KOPT-K1 (cell line): ENCODE data around the gene CEMIP2.
"Not testable (repeated sequence)": the region's sequence is repeated elsewhere in the genome, so short reads cannot be mapped to it uniquely, and the experiment has no call there.

Source experiments
- H3K27ac ChIP-seq: fragments of 200-600 bp; sonication (generic); 2 replicates; pipeline ENCODE4 v1.5.1; 2016; ENCODE audit warnings: antibody characterized with exemption, mild to moderate bottlenecking, low read depth, low read length; ENCODE audit not compliant: poor library complexity, severe bottlenecking
- H3K36me3 ChIP-seq: fragments of 200-600 bp; sonication (generic); 2 replicates; pipeline ENCODE4 v1.5.1; 2017; ENCODE audit warnings: antibody characterized with exemption, mild to moderate bottlenecking, low read length, moderate library complexity; ENCODE audit not compliant: insufficient read depth
- H3K9me3 ChIP-seq: fragments of 200-600 bp; sonication (generic); 2 replicates; pipeline ENCODE4 v1.5.1; 2017; ENCODE audit warnings: antibody characterized with exemption, low read length, mild to moderate bottlenecking; ENCODE audit not compliant: insufficient read depth, poor library complexity, severe bottlenecking

Gene CEMIP2

GRCh38 chr9:71721855-71722254 lies 46.5 kb downstream of the CEMIP2 start:
- H3K9me3 ChIP-seq: no peaks in the 10 kb centered on the region
- no peak overlapping the region for H3K27ac ChIP-seq

GRCh38 chr9:71719562-71719961 lies 48.8 kb downstream of the CEMIP2 start:
- H3K27ac ChIP-seq: no peak overlapping the region
- H3K36me3 ChIP-seq: no peaks in the 10 kb centered on the region
- no peaks in the 10 kb centered on the region for H3K9me3 ChIP-seq

More at GRCh38 chr9:71721855-71722254, 46.5 kb downstream of the CEMIP2 start:
- H3K36me3 ChIP-seq: no peaks in the 10 kb centered on the region

- H3K9me3 ChIP-seq: no peaks in the 10 kb centered on the region
- H3K36me3 ChIP-seq: no peaks in the 10 kb centered on the region
- H3K27ac ChIP-seq: no peak overlapping the region
Observed at GRCh38 chr9:71719088-71719487, 49.2 kb downstream of the CEMIP2 start.

GRCh38 chr9:71716138-71716909 lies 52.0 kb downstream of the CEMIP2 start:
- no peaks in the 10 kb centered on the region for H3K9me3 ChIP-seq
- H3K27ac ChIP-seq: no peak overlapping the region
- H3K36me3 ChIP-seq: peaks cover 7% of the 10 kb centered on the region

GRCh38 chr9:71710856-71711255 lies 57.5 kb downstream of the CEMIP2 start:
- H3K36me3 ChIP-seq: peaks cover 7% of the 10 kb centered on the region
- no peak overlapping the region for H3K27ac ChIP-seq
- no peaks in the 10 kb centered on the region for H3K9me3 ChIP-seq

GRCh38 chr9:71710201-71710600 lies 58.1 kb downstream of the CEMIP2 start:
- peaks cover 7% of the 10 kb centered on the region for H3K36me3 ChIP-seq
- no peaks in the 10 kb centered on the region for H3K9me3 ChIP-seq
- H3K27ac ChIP-seq: no peak overlapping the region

- Histone ChIP-seq H3K36me3 (peaks cover 7% of the 10 kb centered on the region), H3K9me3 (no peaks in the 10 kb centered on the region), H3K27ac (no peak overlapping the region)
Observed at GRCh38 chr9:71709384-71709783, 58.9 kb downstream of the CEMIP2 start.

GRCh38 chr9:71706176-71706575 lies 62.1 kb downstream of the CEMIP2 start:
- Histone ChIP-seq H3K27ac (no peak overlapping the region), H3K36me3 (no peaks in the 10 kb centered on the region; the same call in 1 of the 2 replicates), H3K9me3 (no peaks in the 10 kb centered on the region)

- no peaks in the 10 kb centered on the region; the same call in 1 of the 2 replicates for H3K36me3 ChIP-seq
- no peaks in the 10 kb centered on the region for H3K9me3 ChIP-seq
- no peak overlapping the region for H3K27ac ChIP-seq
Observed at GRCh38 chr9:71704796-71705195, 63.5 kb downstream of the CEMIP2 start.

GRCh38 chr9:71703172-71703872 lies 65.0 kb downstream of the CEMIP2 start:
- H3K9me3 ChIP-seq: no peaks in the 10 kb centered on the region
- H3K27ac ChIP-seq: no peak overlapping the region
- no peaks in the 10 kb centered on the region; the same call in 1 of the 2 replicates for H3K36me3 ChIP-seq

GRCh38 chr9:71697882-71698281 lies 70.4 kb downstream of the CEMIP2 start:
- Histone ChIP-seq H3K36me3 (0 out of 2 replicates have a peak, but pooled peaks cover 7% of the 10 kb centered on the region), H3K27ac (no peak overlapping the region), H3K9me3 (no peaks in the 10 kb centered on the region)

- H3K27ac ChIP-seq: no peak overlapping the region
- H3K36me3 ChIP-seq: 0 out of 2 replicates have a peak, but pooled peaks cover 7% of the 10 kb centered on the region
- H3K9me3 ChIP-seq: no peaks in the 10 kb centered on the region
Observed at GRCh38 chr9:71694332-71694731, 74.0 kb downstream of the CEMIP2 start.

GRCh38 chr9:71693607-71694006 lies 74.7 kb downstream of the CEMIP2 start:
- H3K27ac ChIP-seq: no peak overlapping the region
- no peaks in the 10 kb centered on the region for H3K9me3 ChIP-seq
- 0 out of 2 replicates have a peak, but pooled peaks cover 7% of the 10 kb centered on the region for H3K36me3 ChIP-seq

GRCh38 chr9:71692337-71692736 lies 76.0 kb downstream of the CEMIP2 start:
- no peak overlapping the region for H3K27ac ChIP-seq
- no peaks in the 10 kb centered on the region for H3K36me3 ChIP-seq
- no peaks in the 10 kb centered on the region for H3K9me3 ChIP-seq

GRCh38 chr9:71691576-71691975 lies 76.7 kb downstream of the CEMIP2 start:
- not testable (repeated sequence) for H3K36me3 ChIP-seq, H3K27ac ChIP-seq, H3K9me3 ChIP-seq
